ENCODE results near the gene THPO.

DNA sequence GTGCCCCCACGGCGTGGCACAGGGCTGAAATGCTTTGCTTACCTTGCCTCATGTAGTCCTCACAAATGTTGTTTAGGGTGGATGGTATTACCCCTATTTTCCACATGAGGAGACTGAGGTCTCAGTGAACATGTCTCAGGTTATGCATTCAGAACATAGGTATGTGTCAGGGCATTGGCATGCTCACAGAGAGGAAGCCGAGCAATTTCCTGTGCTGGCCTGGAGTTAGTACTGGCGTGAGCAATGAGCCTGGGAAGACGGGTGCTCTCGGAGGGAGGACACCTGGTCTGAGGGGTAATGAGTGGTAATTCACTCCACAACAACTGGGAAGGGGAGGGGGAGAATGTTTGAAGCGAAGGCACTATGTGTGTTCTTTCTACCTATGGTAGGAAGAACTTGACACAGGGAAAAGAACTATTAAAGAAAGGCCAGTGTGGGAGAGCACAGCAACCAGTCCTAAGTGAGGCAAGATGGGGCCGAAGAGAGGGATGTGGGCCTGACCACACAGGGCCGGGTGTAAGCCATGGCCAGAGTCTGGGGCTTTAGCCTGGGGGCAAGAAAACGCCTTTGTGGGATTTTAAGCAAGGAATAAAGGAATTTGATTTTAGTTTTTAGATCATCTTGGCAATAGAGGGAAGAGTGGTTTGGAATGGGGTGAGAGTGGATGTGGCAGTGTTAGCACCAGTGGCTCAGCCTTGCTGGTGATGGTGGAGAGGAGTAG lies 45.5 kb downstream of the THPO start:
- TF ChIP-seq, protein P1, sequence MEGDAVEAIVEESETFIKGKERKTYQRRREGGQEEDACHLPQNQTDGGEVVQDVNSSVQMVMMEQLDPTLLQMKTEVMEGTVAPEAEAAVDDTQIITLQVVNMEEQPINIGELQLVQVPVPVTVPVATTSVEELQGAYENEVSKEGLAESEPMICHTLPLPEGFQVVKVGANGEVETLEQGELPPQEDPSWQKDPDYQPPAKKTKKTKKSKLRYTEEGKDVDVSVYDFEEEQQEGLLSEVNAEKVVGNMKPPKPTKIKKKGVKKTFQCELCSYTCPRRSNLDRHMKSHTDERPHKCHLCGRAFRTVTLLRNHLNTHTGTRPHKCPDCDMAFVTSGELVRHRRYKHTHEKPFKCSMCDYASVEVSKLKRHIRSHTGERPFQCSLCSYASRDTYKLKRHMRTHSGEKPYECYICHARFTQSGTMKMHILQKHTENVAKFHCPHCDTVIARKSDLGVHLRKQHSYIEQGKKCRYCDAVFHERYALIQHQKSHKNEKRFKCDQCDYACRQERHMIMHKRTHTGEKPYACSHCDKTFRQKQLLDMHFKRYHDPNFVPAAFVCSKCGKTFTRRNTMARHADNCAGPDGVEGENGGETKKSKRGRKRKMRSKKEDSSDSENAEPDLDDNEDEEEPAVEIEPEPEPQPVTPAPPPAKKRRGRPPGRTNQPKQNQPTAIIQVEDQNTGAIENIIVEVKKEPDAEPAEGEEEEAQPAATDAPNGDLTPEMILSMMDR (IDR thresholded peaks at IDR 0.05), result no peak
- no peak for TF ChIP-seq POLR2A (IDR thresholded peaks at IDR 0.05)

Data from thyroid gland (tissue), 4 donors.